C4-2B (cell line): Measurements from ENCODE around the gene NFATC3.
A peak's percentile ranks its signal among the peaks of the same experiment; 100 is the strongest.
"Not testable (repeated sequence)": the region's sequence is repeated elsewhere in the genome, so short reads cannot be mapped to it uniquely, and the experiment has no call there.

Source experiments
- H3K27ac ChIP-seq: fragments of 450-650 bp; 2 replicates; pipeline ENCODE4 v1.5.1; 2017
- ZFX ChIP-seq: fragments of 450-650 bp; IDR thresholded peaks from 2 replicates; pipeline ENCODE4 v1.6.1; 2017
- TF ChIP-seq, protein P1 (sequence below): fragments of 450-650 bp; conservative IDR thresholded peaks from 2 replicates; pipeline ENCODE4 v1.5.1; 2017; ENCODE audit warnings: mild to moderate bottlenecking

NFATC3 gene

DNA sequence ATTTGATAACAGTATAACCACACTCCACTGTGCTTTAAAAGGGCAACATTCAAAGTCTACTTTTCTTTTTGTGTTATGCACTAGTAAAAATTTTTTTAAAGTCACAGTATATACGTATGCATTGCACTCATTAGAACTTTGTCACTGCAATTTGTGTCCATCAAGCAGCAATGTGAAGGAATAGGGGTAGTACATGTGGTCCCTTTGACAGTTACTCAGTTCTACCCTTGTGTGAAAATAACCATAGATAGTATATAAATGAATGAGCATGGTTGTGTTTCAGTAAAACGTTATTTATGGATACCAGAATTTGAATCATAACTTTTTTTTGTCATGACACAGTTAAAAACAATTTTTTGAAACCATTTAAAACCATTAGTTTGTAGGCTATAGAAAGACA is 30.7 kb downstream of the NFATC3 start:
- no peak overlapping the region for H3K27ac ChIP-seq
- no peak for TF ChIP-seq ZFX
- TF ChIP-seq, protein P1, sequence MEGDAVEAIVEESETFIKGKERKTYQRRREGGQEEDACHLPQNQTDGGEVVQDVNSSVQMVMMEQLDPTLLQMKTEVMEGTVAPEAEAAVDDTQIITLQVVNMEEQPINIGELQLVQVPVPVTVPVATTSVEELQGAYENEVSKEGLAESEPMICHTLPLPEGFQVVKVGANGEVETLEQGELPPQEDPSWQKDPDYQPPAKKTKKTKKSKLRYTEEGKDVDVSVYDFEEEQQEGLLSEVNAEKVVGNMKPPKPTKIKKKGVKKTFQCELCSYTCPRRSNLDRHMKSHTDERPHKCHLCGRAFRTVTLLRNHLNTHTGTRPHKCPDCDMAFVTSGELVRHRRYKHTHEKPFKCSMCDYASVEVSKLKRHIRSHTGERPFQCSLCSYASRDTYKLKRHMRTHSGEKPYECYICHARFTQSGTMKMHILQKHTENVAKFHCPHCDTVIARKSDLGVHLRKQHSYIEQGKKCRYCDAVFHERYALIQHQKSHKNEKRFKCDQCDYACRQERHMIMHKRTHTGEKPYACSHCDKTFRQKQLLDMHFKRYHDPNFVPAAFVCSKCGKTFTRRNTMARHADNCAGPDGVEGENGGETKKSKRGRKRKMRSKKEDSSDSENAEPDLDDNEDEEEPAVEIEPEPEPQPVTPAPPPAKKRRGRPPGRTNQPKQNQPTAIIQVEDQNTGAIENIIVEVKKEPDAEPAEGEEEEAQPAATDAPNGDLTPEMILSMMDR = no peak

- TF ChIP-seq, protein P1 = peak; percentile 57
- TF ChIP-seq ZFX = no peak
- H3K27ac ChIP-seq = no peak overlapping the region
Observed at GRCh38 chr16:68116256-68116867, 31.2 kb downstream of the NFATC3 start.

DNA sequence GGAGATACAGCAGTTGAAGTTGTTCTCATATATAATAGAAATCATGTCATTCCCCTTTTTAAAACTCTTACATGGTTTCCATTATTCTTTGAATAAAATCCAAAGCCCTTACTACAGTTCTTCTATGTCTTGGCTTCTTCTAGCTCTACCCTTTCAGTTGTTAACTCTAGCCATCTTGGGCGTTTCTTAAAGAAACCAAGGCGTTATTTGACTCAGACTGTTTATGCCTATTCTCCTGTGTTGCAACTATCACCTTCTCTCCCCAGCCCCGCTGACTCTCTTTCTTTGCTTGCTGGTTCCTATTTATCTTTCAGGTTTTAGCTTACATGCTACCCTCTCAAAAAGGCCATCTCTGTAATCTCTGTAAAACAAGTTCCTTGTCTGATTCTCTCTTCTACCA is 32.7 kb downstream of the NFATC3 start:
- no peak overlapping the region for H3K27ac ChIP-seq
- no peak for TF ChIP-seq ZFX
- TF ChIP-seq, protein P1 = no peak

DNA sequence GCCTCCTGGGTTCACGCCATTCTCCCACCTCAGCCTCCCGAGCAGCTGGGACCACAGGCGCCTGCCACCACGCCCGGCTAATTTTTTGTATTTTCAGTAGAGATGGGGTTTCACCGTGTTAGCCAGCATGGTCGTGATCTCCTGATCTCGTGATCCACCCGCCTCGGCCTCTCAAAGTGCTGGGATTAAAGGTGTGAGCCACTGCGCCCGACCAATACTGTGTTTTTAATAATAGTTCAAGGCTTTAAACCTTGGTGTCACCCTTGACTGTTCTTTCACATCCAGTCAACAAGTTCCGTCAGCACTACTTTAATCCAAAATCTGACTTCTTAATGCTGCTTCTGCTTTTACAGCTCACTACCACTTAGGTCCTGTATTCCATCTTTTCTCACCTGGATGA is 33.8 kb downstream of the NFATC3 start:
- not testable (repeated sequence) for H3K27ac ChIP-seq

- H3K27ac ChIP-seq = not testable (repeated sequence)
Observed at GRCh38 chr16:68120496-68120895, 35.3 kb downstream of the NFATC3 start.

GRCh38 chr16:68126395-68126794 is 41.2 kb downstream of the NFATC3 start:
- TF ChIP-seq ZFX = no peak
- TF ChIP-seq, protein P1 = no peak
- no peak overlapping the region for H3K27ac ChIP-seq

GRCh38 chr16:68128577-68129305 is 43.6 kb downstream of the NFATC3 start:
- H3K27ac ChIP-seq = no peak overlapping the region
- TF ChIP-seq, protein P1 = no peak
- no peak for TF ChIP-seq ZFX

GRCh38 chr16:68130520-68130919 is 45.4 kb downstream of the NFATC3 start:
- no peak overlapping the region for H3K27ac ChIP-seq
- TF ChIP-seq, protein P1 = no peak
- TF ChIP-seq ZFX = no peak
